C4-2B (cell line): Measurements from ENCODE around the gene MKLN1.

Experiments used
- ZFX ChIP-seq: fragments of 450-650 bp; IDR thresholded peaks from 2 replicates; pipeline ENCODE4 v1.6.1; 2017
- TF ChIP-seq, protein P1 (sequence below): fragments of 450-650 bp; conservative IDR thresholded peaks from 2 replicates; pipeline ENCODE4 v1.5.1; 2017; ENCODE audit warnings: mild to moderate bottlenecking

DNA sequence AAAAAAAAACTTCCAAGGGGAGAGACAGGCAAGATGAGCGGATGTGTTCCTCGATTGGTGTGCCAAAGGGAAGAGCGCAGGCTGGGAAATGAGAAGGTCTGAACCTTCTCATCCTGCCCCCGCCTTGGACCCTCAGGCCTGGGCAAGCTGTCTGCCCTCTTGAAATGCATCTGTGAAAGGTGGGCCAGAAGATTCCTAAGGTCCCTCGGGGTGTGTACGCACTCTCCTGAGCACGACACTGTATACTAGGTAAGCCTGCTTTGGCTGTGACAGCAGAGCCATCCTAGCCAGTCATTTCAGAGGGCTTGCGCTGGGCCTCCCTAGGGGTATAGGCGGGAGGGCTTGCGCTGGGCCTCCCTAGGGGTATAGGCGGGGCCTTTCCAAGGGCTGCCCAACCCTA is 201.9 kb downstream of the MKLN1 start:
- TF ChIP-seq, protein P1, sequence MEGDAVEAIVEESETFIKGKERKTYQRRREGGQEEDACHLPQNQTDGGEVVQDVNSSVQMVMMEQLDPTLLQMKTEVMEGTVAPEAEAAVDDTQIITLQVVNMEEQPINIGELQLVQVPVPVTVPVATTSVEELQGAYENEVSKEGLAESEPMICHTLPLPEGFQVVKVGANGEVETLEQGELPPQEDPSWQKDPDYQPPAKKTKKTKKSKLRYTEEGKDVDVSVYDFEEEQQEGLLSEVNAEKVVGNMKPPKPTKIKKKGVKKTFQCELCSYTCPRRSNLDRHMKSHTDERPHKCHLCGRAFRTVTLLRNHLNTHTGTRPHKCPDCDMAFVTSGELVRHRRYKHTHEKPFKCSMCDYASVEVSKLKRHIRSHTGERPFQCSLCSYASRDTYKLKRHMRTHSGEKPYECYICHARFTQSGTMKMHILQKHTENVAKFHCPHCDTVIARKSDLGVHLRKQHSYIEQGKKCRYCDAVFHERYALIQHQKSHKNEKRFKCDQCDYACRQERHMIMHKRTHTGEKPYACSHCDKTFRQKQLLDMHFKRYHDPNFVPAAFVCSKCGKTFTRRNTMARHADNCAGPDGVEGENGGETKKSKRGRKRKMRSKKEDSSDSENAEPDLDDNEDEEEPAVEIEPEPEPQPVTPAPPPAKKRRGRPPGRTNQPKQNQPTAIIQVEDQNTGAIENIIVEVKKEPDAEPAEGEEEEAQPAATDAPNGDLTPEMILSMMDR: no peak
- TF ChIP-seq ZFX: no peak
